Lung (tissue), 12 donors: ENCODE data around the gene ANKRD30A. TPM values are rescaled to one million over a fixed set of nuclear protein-coding genes. Genes with fewer than 3 reads are reported as not detected.
"Not testable (repeated sequence)": the region's sequence is repeated elsewhere in the genome, so short reads cannot be mapped to it uniquely, and the experiment has no call there.

ENCODE experiments used
- ATAC-seq: fragments of 200-7000 bp; cut with Tn5 transposase; one replicate; pipeline ENCODE4 v1.9.1; 2020; ENCODE audit warnings: moderate number of reproducible peaks; ENCODE audit not compliant: insufficient read depth, low FRiP score
- DNase-seq, 3 donors: peaks; one replicate each; pipeline ENCODE4 v3.0.0-alpha.2; 2013 to 2017
- H3K27ac ChIP-seq, 2 donors: one replicate each; pipeline ENCODE4 v1.5.1; 2013; ENCODE audit warnings: mild to moderate bottlenecking in 2 of 2, moderate library complexity in 2 of 2, control low read depth in 1 of 2, inconsistent platforms in 1 of 2, low read depth in 1 of 2, low read length in 1 of 2
- H3K27me3 ChIP-seq, 3 donors: one replicate each; pipeline ENCODE4 v1.5.1; 2013; ENCODE audit warnings: low read length in 2 of 3; ENCODE audit not compliant: control insufficient read depth in 3 of 3, insufficient read depth in 3 of 3
- H3K36me3 ChIP-seq, 4 donors: one replicate each; pipeline ENCODE4 v1.5.1; 2013; ENCODE audit warnings: low read length in 4 of 4, mild to moderate bottlenecking in 1 of 4, moderate library complexity in 1 of 4; ENCODE audit not compliant: control insufficient read depth in 4 of 4, insufficient read depth in 4 of 4
- H3K4me1 ChIP-seq, 5 donors: one replicate each; pipeline ENCODE4 v1.5.1; 2013; ENCODE audit warnings: low read length in 5 of 5, mild to moderate bottlenecking in 2 of 5, moderate library complexity in 1 of 5; ENCODE audit not compliant: control insufficient read depth in 5 of 5, insufficient read depth in 5 of 5
- H3K4me3 ChIP-seq: one replicate; pipeline ENCODE4 v1.5.1; 2013; ENCODE audit warnings: mild to moderate bottlenecking, control low read depth, moderate library complexity
- H3K9ac ChIP-seq, 2 donors: one replicate each; pipeline ENCODE4 v1.5.1; 2013; ENCODE audit warnings: low read length in 2 of 2, control low read depth in 1 of 2; ENCODE audit not compliant: insufficient read depth in 1 of 2
- H3K9me3 ChIP-seq, 4 donors: one replicate each; pipeline ENCODE4 v1.5.1; 2013; ENCODE audit warnings: low read length in 3 of 4, mild to moderate bottlenecking in 1 of 4, moderate library complexity in 1 of 4; ENCODE audit not compliant: control insufficient read depth in 4 of 4, insufficient read depth in 3 of 4
- WGBS, 2 donors: extraction: QIAGEN DNeasy Blood & Tissue Kit; methylation state at CpG; one replicate each; pipeline ENCODE4 v1.1.7; 2013; 5-methylcytosine and 5-hydroxymethylcytosine counted together
- polyA plus RNA-seq, 2 donors: library from polyadenylated mRNA; stranded (reverse); fragments of 200-250 nt; gene quantifications; one replicate each; pipeline ENCODE4 v1.2.1, GENCODE V29; 2013
- total RNA-seq, 2 donors: library from RNA; depleted of rRNA in 1 of 2; stranded (reverse); fragments of >200 nt in 1 of 2; gene quantifications; one replicate each; pipeline ENCODE4 v1.2.1, GENCODE V29; 2014 to 2021
- TF ChIP-seq, protein P1 (sequence below): IDR thresholded peaks from 2 replicates; pipeline ENCODE4 v1.5.1; 2012; ENCODE audit warnings: mild to moderate bottlenecking; ENCODE audit errors: control extremely low read depth, extremely low read depth
- donor health status: control.
- donor health status: control.
- donor health status: Bipolar disorder and iron deficiency.
- donor health status: healthy.
- donor health status: DM: yes; HTN: yes; CAD: no.

Gene ANKRD30A
- total and polyA plus RNA-seq, 4 donors, result not detected

GRCh38 chr10:37178296-37178695 is 52.9 kb downstream of the ANKRD30A start:
- H3K4me3 ChIP-seq, H3K9me3 ChIP-seq, DNase-seq, ATAC-seq, H3K4me1 ChIP-seq, H3K36me3 ChIP-seq, H3K27me3 ChIP-seq, H3K27ac ChIP-seq, H3K9ac ChIP-seq: not testable (repeated sequence)
- WGBS, 2 donors, result 71 to 76% methylated on average over 4 of the region's 4 CpGs

GRCh38 chr10:37182719-37183118 is 57.3 kb downstream of the ANKRD30A start:
- not testable (repeated sequence) for H3K27me3 ChIP-seq, H3K9me3 ChIP-seq, H3K4me1 ChIP-seq, H3K27ac ChIP-seq, ATAC-seq, H3K4me3 ChIP-seq, H3K9ac ChIP-seq, H3K36me3 ChIP-seq, DNase-seq
- 84 to 91% methylated on average over 6 to 7 of the region's 11 CpGs for WGBS, 2 donors

GRCh38 chr10:37206132-37206531 is 80.7 kb downstream of the ANKRD30A start:
- TF ChIP-seq, protein P1, sequence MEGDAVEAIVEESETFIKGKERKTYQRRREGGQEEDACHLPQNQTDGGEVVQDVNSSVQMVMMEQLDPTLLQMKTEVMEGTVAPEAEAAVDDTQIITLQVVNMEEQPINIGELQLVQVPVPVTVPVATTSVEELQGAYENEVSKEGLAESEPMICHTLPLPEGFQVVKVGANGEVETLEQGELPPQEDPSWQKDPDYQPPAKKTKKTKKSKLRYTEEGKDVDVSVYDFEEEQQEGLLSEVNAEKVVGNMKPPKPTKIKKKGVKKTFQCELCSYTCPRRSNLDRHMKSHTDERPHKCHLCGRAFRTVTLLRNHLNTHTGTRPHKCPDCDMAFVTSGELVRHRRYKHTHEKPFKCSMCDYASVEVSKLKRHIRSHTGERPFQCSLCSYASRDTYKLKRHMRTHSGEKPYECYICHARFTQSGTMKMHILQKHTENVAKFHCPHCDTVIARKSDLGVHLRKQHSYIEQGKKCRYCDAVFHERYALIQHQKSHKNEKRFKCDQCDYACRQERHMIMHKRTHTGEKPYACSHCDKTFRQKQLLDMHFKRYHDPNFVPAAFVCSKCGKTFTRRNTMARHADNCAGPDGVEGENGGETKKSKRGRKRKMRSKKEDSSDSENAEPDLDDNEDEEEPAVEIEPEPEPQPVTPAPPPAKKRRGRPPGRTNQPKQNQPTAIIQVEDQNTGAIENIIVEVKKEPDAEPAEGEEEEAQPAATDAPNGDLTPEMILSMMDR, result no peak
- Histone ChIP-seq H3K36me3 (no peaks in the 10 kb centered on the region), H3K4me1 (no peaks in the 10 kb centered on the region), H3K27me3 (no peaks in the 10 kb centered on the region), H3K9me3 (peaks cover 0 to 4% (median 0%) of the 10 kb centered on the region in 4 donors), H3K27ac (no peak overlapping the region), H3K4me3 (no peak overlapping the region), H3K9ac (no peak overlapping the region)
- ATAC-seq, result no peak
- no peak for DNase-seq
- 83 to 88% methylated on average over 3 of the region's 3 CpGs for WGBS, 2 donors

GRCh38 chr10:37220866-37221265 is 95.5 kb downstream of the ANKRD30A start:
- Histone ChIP-seq H3K4me1 (no peaks in the 10 kb centered on the region), H3K9ac (no peak overlapping the region), H3K4me3 (no peak overlapping the region), H3K27ac (no peak overlapping the region), H3K36me3 (no peaks in the 10 kb centered on the region), H3K9me3 (no peaks in the 10 kb centered on the region), H3K27me3 (no peaks in the 10 kb centered on the region)
- 0 to 52% methylated on average over 1 of the region's 1 CpG for WGBS, 2 donors
- no peak for ATAC-seq
- TF ChIP-seq, protein P1, result no peak
- DNase-seq, result no peak

DNA sequence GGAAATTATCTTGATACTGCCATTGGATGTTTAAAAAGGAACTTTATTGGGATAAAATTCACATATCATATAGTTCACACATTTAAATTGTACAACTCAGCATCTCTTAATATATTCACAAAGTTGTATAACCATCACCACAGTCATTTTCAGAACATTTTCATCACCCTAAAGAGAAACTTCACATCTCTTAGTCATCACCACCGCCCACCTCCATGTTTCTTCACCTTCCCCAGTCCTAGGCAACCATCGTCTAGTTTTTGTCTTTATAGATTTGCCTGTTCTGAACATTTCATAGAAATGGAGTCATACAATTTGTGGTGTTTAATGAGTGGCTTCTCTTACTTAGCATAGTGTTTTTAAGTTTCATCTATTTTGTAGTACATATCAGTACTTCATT is 96.6 kb downstream of the ANKRD30A start:
- Histone ChIP-seq H3K27me3 (no peaks in the 10 kb centered on the region), H3K4me3 (no peak overlapping the region), H3K4me1 (no peaks in the 10 kb centered on the region), H3K36me3 (no peaks in the 10 kb centered on the region), H3K9ac (no peak overlapping the region), H3K27ac (no peak overlapping the region), H3K9me3 (peaks cover 0 to 4% (median 0%) of the 10 kb centered on the region in 4 donors)
- TF ChIP-seq, protein P1, result no peak
- ATAC-seq, result no peak
- DNase-seq, result no peak
- 26 to 32% methylated on average over 2 of the region's 2 CpGs for WGBS, 2 donors
